Neural progenitor cell (in vitro differentiated cells): ENCODE data around the gene N4BP3.

Source experiments
- EZH2phosphoT487 ChIP-seq: fragments of 200-600 bp; sonication (generic); IDR thresholded peaks from 2 replicates; pipeline ENCODE4 v1.6.1; 2017; ENCODE audit warnings: antibody characterized with exemption
- TF ChIP-seq, protein P1 (sequence below): fragments of 200-600 bp; sonication (generic); IDR thresholded peaks from 2 replicates; pipeline ENCODE4 v1.5.1; 2017; ENCODE audit warnings: antibody characterized with exemption, mild to moderate bottlenecking

DNA sequence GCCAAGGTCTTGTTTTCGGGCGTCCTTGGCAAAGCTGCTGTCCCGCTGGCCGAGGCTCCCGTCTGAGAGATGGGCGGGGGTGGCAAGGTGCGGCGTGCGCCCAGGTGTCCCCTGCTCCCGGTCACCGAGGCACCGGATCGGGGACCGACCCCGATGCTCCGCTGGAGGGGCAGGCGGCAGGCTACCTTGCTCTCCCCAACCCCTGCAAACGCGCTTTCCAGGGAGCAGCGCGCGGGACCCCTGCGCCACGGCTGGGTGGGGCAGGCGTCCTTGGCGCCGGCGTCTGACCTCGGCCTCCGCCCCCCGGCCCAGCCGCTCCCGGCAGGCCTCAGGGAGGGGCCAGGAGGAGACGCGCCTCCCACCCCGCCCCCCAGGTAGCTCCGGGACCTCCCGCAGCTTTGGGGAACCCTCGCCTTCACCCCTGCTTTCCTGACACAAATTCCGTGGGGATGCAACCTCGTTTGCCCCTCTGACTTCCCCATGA is 551 bp downstream of the N4BP3 start:
- TF ChIP-seq, protein P1, sequence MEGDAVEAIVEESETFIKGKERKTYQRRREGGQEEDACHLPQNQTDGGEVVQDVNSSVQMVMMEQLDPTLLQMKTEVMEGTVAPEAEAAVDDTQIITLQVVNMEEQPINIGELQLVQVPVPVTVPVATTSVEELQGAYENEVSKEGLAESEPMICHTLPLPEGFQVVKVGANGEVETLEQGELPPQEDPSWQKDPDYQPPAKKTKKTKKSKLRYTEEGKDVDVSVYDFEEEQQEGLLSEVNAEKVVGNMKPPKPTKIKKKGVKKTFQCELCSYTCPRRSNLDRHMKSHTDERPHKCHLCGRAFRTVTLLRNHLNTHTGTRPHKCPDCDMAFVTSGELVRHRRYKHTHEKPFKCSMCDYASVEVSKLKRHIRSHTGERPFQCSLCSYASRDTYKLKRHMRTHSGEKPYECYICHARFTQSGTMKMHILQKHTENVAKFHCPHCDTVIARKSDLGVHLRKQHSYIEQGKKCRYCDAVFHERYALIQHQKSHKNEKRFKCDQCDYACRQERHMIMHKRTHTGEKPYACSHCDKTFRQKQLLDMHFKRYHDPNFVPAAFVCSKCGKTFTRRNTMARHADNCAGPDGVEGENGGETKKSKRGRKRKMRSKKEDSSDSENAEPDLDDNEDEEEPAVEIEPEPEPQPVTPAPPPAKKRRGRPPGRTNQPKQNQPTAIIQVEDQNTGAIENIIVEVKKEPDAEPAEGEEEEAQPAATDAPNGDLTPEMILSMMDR, result no peak
- no peak for TF ChIP-seq EZH2phosphoT487
